Peyer's patch (tissue), 4 donors: ENCODE results near the gene WBP1L. TPM values are rescaled to one million over a fixed set of nuclear protein-coding genes. Genes with fewer than 3 reads are reported as not detected.
"Not testable (repeated sequence)": the region's sequence is repeated elsewhere in the genome, so short reads cannot be mapped to it uniquely, and the experiment has no call there.

Experiments used
- DNase-seq, 3 donors: peaks; one replicate each; pipeline ENCODE4 v3.0.0-alpha.2; 2017 to 2019
- H3K27ac ChIP-seq, 4 donors: fragments of 200-600 bp; sonication (generic); one replicate each; pipeline ENCODE4 v1.5.1; 2016 to 2019
- H3K27me3 ChIP-seq, 2 donors: fragments of 200-600 bp; sonication (generic); one replicate each; pipeline ENCODE4 v1.5.1; 2019
- H3K36me3 ChIP-seq, 3 donors: fragments of 200-600 bp; sonication (generic); one replicate each; pipeline ENCODE4 v1.5.1; 2016 to 2019
- H3K4me1 ChIP-seq, 4 donors: fragments of 200-600 bp; sonication (generic); one replicate each; pipeline ENCODE4 v1.5.1; 2016 to 2019
- H3K4me3 ChIP-seq, 4 donors: fragments of 200-600 bp; sonication (generic); 1 replicate in 3 of 4; 2 replicates in 1 of 4; pipeline ENCODE4 v1.5.1; 2016 to 2019; ENCODE audit warnings: mild to moderate bottlenecking in 1 of 4
- H3K9me3 ChIP-seq, 4 donors: fragments of 200-600 bp; sonication (generic); one replicate each; pipeline ENCODE4 v1.5.1; 2016 to 2019; ENCODE audit warnings: mild to moderate bottlenecking in 1 of 4
- POLR2A ChIP-seq, 2 donors: fragments of 450-650 bp; IDR thresholded peaks; one replicate each; pipeline ENCODE4 v1.5.1; 2017; ENCODE audit warnings: antibody characterized with exemption in 2 of 2, mild to moderate bottlenecking in 2 of 2, moderate library complexity in 2 of 2
- total RNA-seq, 4 donors: library from RNA; depleted of rRNA; stranded (reverse); fragments of >200 nt; gene quantifications; one replicate each; pipeline ENCODE4 v1.1.0, GENCODE V29; 2016
- TF ChIP-seq, protein P1 (sequence below), 6 experiments: fragments of 450-650 bp in 4 of 6; fragments of 200-600 bp in 2 of 6; sonication (generic) in 1 of 6; IDR thresholded peaks; one replicate each; pipeline ENCODE4 v1.5.1; 2017 to 2019; ENCODE audit warnings: antibody characterized with exemption in 6 of 6, mild to moderate bottlenecking in 3 of 6, moderate library complexity in 1 of 6

The WBP1L gene
- total RNA-seq, 4 donors from 2014 or later, result 38.0 to 78.3 (median 65.8) TPM

DNA sequence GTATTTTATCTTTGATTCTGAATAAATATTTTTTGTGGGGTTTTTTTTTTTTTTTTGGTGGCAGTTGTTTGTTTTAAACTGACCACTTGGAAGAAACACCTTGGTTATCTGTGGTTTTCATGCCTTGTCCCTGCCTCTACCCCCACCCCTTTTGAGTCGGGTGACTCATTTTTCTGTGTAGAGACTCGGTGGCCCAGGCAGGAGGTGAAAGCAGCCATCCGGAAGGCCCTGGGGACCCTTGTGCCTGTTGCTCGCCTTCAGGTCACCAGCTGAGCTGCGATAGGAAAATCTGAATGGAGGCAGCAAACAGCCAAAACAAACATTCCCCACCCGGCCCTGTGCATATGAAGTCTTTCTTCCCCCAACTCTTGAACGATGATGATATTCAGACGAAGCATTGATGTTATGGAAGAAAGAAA lies 70.7 kb downstream of the WBP1L start:
- Histone ChIP-seq H3K36me3 (peaks cover 0 to 41% (median 0%) of the 10 kb centered on the region in 3 donors), H3K27ac (peak overlapping the region in 3 of 4 donors; percentile 67 to 89 (median 83)), H3K4me3 (no peak overlapping the region), H3K9me3 (no peaks in the 10 kb centered on the region), H3K4me1 (peaks cover 3 to 38% (median 6%) of the 10 kb centered on the region in 4 donors), H3K27me3 (no peaks in the 10 kb centered on the region)
- DNase-seq, result no peak
- TF ChIP-seq, protein P1, sequence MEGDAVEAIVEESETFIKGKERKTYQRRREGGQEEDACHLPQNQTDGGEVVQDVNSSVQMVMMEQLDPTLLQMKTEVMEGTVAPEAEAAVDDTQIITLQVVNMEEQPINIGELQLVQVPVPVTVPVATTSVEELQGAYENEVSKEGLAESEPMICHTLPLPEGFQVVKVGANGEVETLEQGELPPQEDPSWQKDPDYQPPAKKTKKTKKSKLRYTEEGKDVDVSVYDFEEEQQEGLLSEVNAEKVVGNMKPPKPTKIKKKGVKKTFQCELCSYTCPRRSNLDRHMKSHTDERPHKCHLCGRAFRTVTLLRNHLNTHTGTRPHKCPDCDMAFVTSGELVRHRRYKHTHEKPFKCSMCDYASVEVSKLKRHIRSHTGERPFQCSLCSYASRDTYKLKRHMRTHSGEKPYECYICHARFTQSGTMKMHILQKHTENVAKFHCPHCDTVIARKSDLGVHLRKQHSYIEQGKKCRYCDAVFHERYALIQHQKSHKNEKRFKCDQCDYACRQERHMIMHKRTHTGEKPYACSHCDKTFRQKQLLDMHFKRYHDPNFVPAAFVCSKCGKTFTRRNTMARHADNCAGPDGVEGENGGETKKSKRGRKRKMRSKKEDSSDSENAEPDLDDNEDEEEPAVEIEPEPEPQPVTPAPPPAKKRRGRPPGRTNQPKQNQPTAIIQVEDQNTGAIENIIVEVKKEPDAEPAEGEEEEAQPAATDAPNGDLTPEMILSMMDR (IDR thresholded peaks at IDR 0.05), result no peak
- no peak for TF ChIP-seq POLR2A (IDR thresholded peaks at IDR 0.05)

DNA sequence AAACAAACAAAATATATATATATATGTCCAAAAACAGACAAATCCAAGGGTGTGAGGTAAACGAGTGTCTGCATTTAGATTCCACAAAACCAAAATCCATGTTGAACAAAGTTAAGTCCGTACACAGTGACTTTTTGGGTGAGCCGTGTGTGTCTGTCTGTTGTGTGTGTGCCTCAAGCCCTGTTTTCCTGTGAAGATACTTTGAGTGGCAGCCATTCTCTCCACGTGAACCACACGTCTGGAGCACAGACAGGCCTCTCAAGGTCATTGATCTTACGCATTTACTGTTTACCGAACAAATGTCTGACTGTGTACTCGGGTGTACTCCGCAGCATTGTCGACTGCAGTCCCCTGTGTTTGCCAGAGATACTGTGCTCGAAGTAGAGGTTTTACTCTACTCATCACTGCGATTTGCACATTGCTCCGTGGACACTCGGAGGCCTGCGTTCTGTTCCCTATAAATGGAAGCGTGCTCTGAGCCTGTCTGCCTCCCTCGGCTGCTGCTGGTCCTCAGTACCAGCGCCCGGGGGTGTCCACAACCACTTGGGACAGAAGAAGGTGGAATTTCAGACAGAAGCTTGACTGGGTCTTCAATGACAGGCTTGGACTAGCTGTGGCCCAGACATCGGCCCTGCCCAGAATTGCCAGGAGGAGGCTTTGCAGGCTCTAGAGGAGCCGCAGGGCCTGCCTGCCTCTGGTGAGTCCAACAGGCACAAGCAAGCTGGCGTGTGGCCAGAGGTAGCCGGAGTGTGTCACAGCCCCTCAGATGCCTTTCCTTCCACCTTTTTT lies 71.3 kb downstream of the WBP1L start:
- Histone ChIP-seq H3K27me3 (no peaks in the 10 kb centered on the region), H3K4me1 (peaks cover 3 to 38% (median 6%) of the 10 kb centered on the region in 4 donors), H3K9me3 (no peaks in the 10 kb centered on the region), H3K4me3 (no peak overlapping the region), H3K36me3 (peaks cover 0 to 36% (median 0%) of the 10 kb centered on the region in 3 donors), H3K27ac (peak overlapping the region; percentile 67 to 89 (median 75))
- peak in 2 of 3 donors; percentile 56 to 62 for DNase-seq
- TF ChIP-seq, protein P1 (IDR thresholded peaks at IDR 0.05), result no peak
- TF ChIP-seq POLR2A (IDR thresholded peaks at IDR 0.05), result no peak

DNA sequence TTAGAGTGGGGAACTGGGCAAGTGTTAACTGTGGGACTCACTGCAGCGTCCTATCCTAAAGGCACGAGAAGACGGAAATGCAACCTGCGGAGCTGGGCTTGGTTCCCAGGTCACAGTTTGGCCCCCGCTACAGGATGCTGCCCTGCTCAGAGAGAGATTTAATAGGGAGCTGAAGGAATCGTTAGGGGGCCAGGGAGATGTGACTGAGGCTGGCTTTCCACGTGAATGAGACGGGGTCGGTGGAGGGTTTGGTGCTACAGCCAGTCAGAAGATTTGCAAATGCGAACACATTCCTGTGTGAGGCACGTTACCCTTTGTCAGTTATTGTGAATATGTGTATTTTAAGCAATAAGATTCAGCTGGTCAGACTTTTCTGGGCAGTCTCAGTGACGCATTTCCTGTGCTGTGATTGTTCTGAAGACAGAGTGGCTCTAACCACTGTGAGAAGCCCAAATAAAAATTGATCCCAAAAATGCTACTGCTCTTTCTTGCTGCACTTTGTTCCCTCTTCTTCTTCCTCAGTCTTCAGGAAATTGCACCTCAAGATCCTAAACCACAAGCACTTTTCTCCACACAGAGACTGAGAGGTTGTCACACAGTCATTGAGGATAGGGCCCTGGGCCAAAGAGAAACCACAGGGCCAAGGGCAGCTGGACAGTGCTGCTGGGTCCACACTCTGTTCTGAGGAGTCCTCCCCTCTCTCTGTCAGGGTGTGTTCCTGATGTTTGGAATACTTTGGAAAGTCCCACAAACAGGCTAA lies 72.2 kb downstream of the WBP1L start:
- Histone ChIP-seq H3K4me1 (peaks cover 3 to 38% (median 6%) of the 10 kb centered on the region in 4 donors), H3K27ac (peak overlapping the region; percentile 67 to 89 (median 75)), H3K4me3 (no peak overlapping the region), H3K27me3 (no peaks in the 10 kb centered on the region), H3K36me3 (peaks cover 0 to 30% (median 0%) of the 10 kb centered on the region in 3 donors), H3K9me3 (no peaks in the 10 kb centered on the region)
- peak in 2 of 3 donors; percentile 52 to 63 for DNase-seq
- TF ChIP-seq POLR2A (IDR thresholded peaks at IDR 0.05), result peak in 1 of 2 donors; percentile 8
- TF ChIP-seq, protein P1 (IDR thresholded peaks at IDR 0.05), result no peak

DNA sequence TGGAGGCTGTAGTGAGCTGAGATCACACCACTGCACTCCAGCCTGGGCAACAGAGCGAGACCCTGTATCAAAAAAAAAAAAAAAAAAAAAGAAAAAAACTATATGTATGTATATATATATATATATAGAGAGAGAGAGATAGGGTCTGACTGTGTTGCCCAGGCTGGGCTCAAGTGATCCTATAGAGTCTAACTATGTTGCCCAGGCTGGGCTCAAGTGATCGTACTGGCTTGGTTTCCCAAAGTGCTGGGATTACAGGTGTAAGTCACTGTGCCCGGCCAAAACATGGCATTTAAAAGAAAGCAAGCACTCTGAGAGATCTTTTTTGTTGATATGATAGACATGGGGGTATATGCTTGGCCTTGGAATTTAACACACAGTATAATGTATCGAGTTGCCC lies 73.4 kb downstream of the WBP1L start:
- Histone ChIP-seq H3K4me3 (no peak overlapping the region), H3K27me3 (no peaks in the 10 kb centered on the region), H3K9me3 (no peaks in the 10 kb centered on the region), H3K36me3 (peaks cover 0 to 18% (median 0%) of the 10 kb centered on the region in 3 donors), H3K27ac (peak overlapping the region in 3 of 4 donors; percentile 67 to 89 (median 83)), H3K4me1 (peaks cover 3 to 38% (median 6%) of the 10 kb centered on the region in 4 donors)
- TF ChIP-seq, protein P1 (IDR thresholded peaks at IDR 0.05), result no peak
- no peak for TF ChIP-seq POLR2A (IDR thresholded peaks at IDR 0.05)
- DNase-seq, result no peak

DNA sequence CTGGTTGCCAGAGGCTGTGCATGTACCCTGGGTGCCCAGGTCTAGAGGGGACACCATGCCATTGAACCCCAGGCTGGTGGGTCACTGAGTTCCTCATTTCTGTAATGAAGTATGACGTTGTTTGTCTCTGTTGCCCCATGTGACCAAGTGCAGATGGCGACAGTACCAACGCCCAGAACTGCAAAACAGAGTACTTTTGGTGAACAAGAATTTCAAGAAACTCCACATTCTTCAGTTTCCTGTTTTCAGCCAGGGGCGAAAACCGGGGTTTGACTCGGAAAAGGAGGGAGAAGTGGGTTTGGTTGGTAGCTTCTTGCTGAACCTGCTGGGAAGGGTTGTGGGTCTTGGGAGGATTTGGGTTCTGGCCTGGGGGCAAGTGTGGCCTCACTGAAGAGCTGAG lies 75.3 kb downstream of the WBP1L start:
- TF ChIP-seq, protein P1 (IDR thresholded peaks at IDR 0.05), result no peak
- no peak for TF ChIP-seq POLR2A (IDR thresholded peaks at IDR 0.05)
- DNase-seq, result peak in 1 of 3 donors; percentile 59

DNA sequence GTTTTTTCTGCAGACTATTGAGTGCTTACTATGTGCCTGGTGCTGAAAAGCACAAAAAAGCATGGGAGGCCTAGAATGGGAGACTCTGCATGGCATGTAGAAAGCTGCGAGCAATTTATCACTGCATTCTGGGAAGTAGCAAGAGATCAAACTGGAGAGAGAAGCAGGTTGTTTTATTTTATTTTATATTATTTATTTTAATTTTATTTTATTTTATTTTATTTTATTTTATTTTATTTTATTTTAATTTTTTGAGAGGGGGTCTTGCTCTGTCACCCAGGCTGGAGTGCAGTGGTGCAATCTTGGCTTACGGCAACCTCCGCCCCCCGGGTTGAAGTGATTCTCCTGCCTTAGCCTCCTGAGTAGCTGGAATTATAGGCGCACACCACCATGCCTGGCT lies 76.3 kb downstream of the WBP1L start:
- not testable (repeated sequence) for H3K27ac ChIP-seq, H3K27me3 ChIP-seq

More for the DNA sequence above, 75.3 kb downstream of the WBP1L start:
- Histone ChIP-seq H3K27ac (peak overlapping the region in 2 of 4 donors; percentile 54 to 65), H3K9me3 (no peaks in the 10 kb centered on the region), H3K4me3 (no peak overlapping the region), H3K4me1 (peaks cover 0 to 27% (median 3%) of the 10 kb centered on the region in 4 donors), H3K36me3 (no peaks in the 10 kb centered on the region), H3K27me3 (no peaks in the 10 kb centered on the region)

More for the DNA sequence above, 76.3 kb downstream of the WBP1L start:
- H3K9me3 ChIP-seq, DNase-seq, H3K36me3 ChIP-seq, H3K4me3 ChIP-seq: not testable (repeated sequence)
- peaks cover 0 to 17% (median 2%) of the 10 kb centered on the region in 4 donors for H3K4me1 ChIP-seq
